Upper lobe of left lung (tissue), 6 donors: ENCODE results near the gene SEMA4C. TPM values are rescaled to one million over a fixed set of nuclear protein-coding genes. Genes with fewer than 3 reads are reported as not detected.

Experiments
- ATAC-seq, 2 donors: fragments of 200-7000 bp; cut with Tn5 transposase; one replicate each; pipeline ENCODE4 v1.9.1; 2022; ENCODE audit warnings: mild to moderate bottlenecking in 2 of 2, moderate library complexity in 2 of 2; ENCODE audit not compliant: low FRiP score in 2 of 2
- DNase-seq, 2 donors: peaks; one replicate each; pipeline ENCODE4 v3.0.0-alpha.2; 2019 to 2020
- H3K27ac ChIP-seq, 4 donors: fragments of 200-600 bp; sonication (generic); one replicate each; pipeline ENCODE4 v1.5.1; 2016 to 2019
- H3K27me3 ChIP-seq, 4 donors: fragments of 200-600 bp; sonication (generic); one replicate each; pipeline ENCODE4 v1.5.1; 2017 to 2019
- H3K36me3 ChIP-seq, 4 donors: fragments of 200-600 bp; sonication (generic); one replicate each; pipeline ENCODE4 v1.5.1; 2016 to 2019
- H3K4me1 ChIP-seq, 4 donors: fragments of 200-600 bp; sonication (generic); one replicate each; pipeline ENCODE4 v1.5.1; 2018 to 2019
- H3K4me3 ChIP-seq, 4 donors: fragments of 200-600 bp; sonication (generic); one replicate each; pipeline ENCODE4 v1.5.1; 2017 to 2019; ENCODE audit warnings: mild to moderate bottlenecking in 2 of 4, moderate library complexity in 1 of 4
- H3K9me3 ChIP-seq, 4 donors: fragments of 200-600 bp; sonication (generic); one replicate each; pipeline ENCODE4 v1.5.1; 2018 to 2019
- CTCF ChIP-seq, 6 experiments: fragments of 450-650 bp in 4 of 6; fragments of 200-600 bp in 2 of 6; sonication (generic) in 2 of 6; IDR thresholded peaks; one replicate each; pipeline ENCODE4 v1.5.1; 2016 to 2019; ENCODE audit warnings: antibody characterized with exemption in 6 of 6
- EP300 ChIP-seq, 4 donors: sonication (generic); formaldehyde crosslinking; IDR thresholded peaks; one replicate each; pipeline ENCODE4 v1.5.1; 2017; ENCODE audit warnings: antibody characterized with exemption in 4 of 4, control low read depth in 2 of 4
- POLR2A ChIP-seq, 4 donors: fragments of 450-650 bp; IDR thresholded peaks; one replicate each; pipeline ENCODE4 v1.5.1; 2016 to 2017; ENCODE audit warnings: antibody characterized with exemption in 4 of 4, mild to moderate bottlenecking in 2 of 4
- POLR2AphosphoS5 ChIP-seq, 2 donors: sonication (generic); formaldehyde crosslinking; IDR thresholded peaks; one replicate each; pipeline ENCODE4 v1.5.1; 2017; ENCODE audit warnings: antibody characterized with exemption in 2 of 2
- WGBS, 2 donors: methylation state at CpG; one replicate each; pipeline ENCODE4 v1.1.5; 2017 to 2018; 5-methylcytosine and 5-hydroxymethylcytosine counted together
- total RNA-seq, 6 donors: library from RNA; depleted of rRNA in 4 of 6; stranded (reverse); fragments of >200 nt in 4 of 6; gene quantifications; one replicate each; pipeline versions ENCODE4 v1.1.0 to v1.2.1, GENCODE V29; 2016 to 2021
- donor health status: DM: no; HTN: no; CAD: no; lungs with moderate emphysema.
- donor health status: DM: no; HTN: yes; CAD: no; lungs with severe emphysema.

Gene SEMA4C
- total RNA-seq, 6 donors from 2014 or later, result 14.0 to 43.6 (median 24.2) TPM

GRCh38 chr2:96830044-96830562 lies 39.8 kb downstream of the SEMA4C start:
- TF ChIP-seq CTCF (IDR thresholded peaks at IDR 0.05) (no peak), POLR2AphosphoS5 (IDR thresholded peaks at IDR 0.05) (no peak), EP300 (IDR thresholded peaks at IDR 0.05) (no peak), POLR2A (IDR thresholded peaks at IDR 0.05) (no peak)
- H3K4me1 ChIP-seq, result peaks cover 6 to 14% (median 9%) of the 10 kb centered on the region in 4 donors
- no peaks in the 10 kb centered on the region for H3K27me3 ChIP-seq
- DNase-seq (no peak), ATAC-seq (no peak)
- H3K27ac ChIP-seq, result no peak overlapping the region
- no peak overlapping the region for H3K4me3 ChIP-seq
- H3K36me3 ChIP-seq, result peaks cover 14 to 92% (median 76%) of the 10 kb centered on the region in 4 donors
- 55 to 59% methylated on average over 2 to 5 of the region's 5 CpGs for WGBS, 2 donors
- H3K9me3 ChIP-seq, result no peaks in the 10 kb centered on the region

- TF ChIP-seq EP300 (IDR thresholded peaks at IDR 0.05) (no peak), POLR2A (IDR thresholded peaks at IDR 0.05) (no peak), CTCF (IDR thresholded peaks at IDR 0.05) (no peak), POLR2AphosphoS5 (IDR thresholded peaks at IDR 0.05) (no peak)
- no peak for DNase-seq
- Histone ChIP-seq H3K9me3 (no peaks in the 10 kb centered on the region), H3K27me3 (no peaks in the 10 kb centered on the region), H3K4me1 (peaks cover 6 to 20% (median 13%) of the 10 kb centered on the region in 4 donors), H3K4me3 (no peak overlapping the region), H3K36me3 (peaks cover 11 to 94% (median 76%) of the 10 kb centered on the region in 4 donors), H3K27ac (no peak overlapping the region)
- no peak for ATAC-seq
- 95 to 97% methylated on average over 13 of the region's 13 CpGs for WGBS, 2 donors
These were observed 41.0 kb downstream of the SEMA4C start for GRCh38 chr2:96828874-96829273.

- H3K4me3 ChIP-seq, result no peak overlapping the region
- 95 to 98% methylated on average over 14 of the region's 14 CpGs for WGBS, 2 donors
- H3K9me3 ChIP-seq, result no peaks in the 10 kb centered on the region
- H3K36me3 ChIP-seq, result peaks cover 11 to 95% (median 74%) of the 10 kb centered on the region in 4 donors
- TF ChIP-seq CTCF (IDR thresholded peaks at IDR 0.05) (no peak), EP300 (IDR thresholded peaks at IDR 0.05) (no peak), POLR2AphosphoS5 (IDR thresholded peaks at IDR 0.05) (no peak), POLR2A (IDR thresholded peaks at IDR 0.05) (no peak)
- no peaks in the 10 kb centered on the region for H3K27me3 ChIP-seq
- H3K27ac ChIP-seq, result no peak overlapping the region
- no peak for ATAC-seq
- DNase-seq, result no peak
- H3K4me1 ChIP-seq, result peaks cover 6 to 21% (median 14%) of the 10 kb centered on the region in 4 donors
These were observed 41.4 kb downstream of the SEMA4C start for GRCh38 chr2:96828436-96828835.

- no peak overlapping the region for H3K27ac ChIP-seq
- H3K4me1 ChIP-seq, result peaks cover 0 to 11% (median 5%) of the 10 kb centered on the region in 4 donors
- no peaks in the 10 kb centered on the region for H3K9me3 ChIP-seq
- DNase-seq (no peak), ATAC-seq (no peak)
- no peak overlapping the region for H3K4me3 ChIP-seq
- WGBS, 2 donors, result 95 to 97% methylated on average over 14 to 22 of the region's 22 CpGs
- no peaks in the 10 kb centered on the region for H3K27me3 ChIP-seq
- H3K36me3 ChIP-seq, result peaks cover 11 to 89% (median 61%) of the 10 kb centered on the region in 4 donors
- TF ChIP-seq EP300 (IDR thresholded peaks at IDR 0.05) (no peak), CTCF (IDR thresholded peaks at IDR 0.05) (no peak), POLR2AphosphoS5 (IDR thresholded peaks at IDR 0.05) (no peak), POLR2A (IDR thresholded peaks at IDR 0.05) (no peak)
These were observed 43.2 kb downstream of the SEMA4C start for GRCh38 chr2:96826546-96827278.
